NCI-H2227 (cell line): ENCODE results near the gene SRSF9.

Experiments used
- DNase-seq: peaks from one replicate; lab custom pipeline; 2025; ENCODE audit not compliant: unreplicated experiment; lab: John Stamatoyannopoulos, UW

SRSF9 gene

DNA sequence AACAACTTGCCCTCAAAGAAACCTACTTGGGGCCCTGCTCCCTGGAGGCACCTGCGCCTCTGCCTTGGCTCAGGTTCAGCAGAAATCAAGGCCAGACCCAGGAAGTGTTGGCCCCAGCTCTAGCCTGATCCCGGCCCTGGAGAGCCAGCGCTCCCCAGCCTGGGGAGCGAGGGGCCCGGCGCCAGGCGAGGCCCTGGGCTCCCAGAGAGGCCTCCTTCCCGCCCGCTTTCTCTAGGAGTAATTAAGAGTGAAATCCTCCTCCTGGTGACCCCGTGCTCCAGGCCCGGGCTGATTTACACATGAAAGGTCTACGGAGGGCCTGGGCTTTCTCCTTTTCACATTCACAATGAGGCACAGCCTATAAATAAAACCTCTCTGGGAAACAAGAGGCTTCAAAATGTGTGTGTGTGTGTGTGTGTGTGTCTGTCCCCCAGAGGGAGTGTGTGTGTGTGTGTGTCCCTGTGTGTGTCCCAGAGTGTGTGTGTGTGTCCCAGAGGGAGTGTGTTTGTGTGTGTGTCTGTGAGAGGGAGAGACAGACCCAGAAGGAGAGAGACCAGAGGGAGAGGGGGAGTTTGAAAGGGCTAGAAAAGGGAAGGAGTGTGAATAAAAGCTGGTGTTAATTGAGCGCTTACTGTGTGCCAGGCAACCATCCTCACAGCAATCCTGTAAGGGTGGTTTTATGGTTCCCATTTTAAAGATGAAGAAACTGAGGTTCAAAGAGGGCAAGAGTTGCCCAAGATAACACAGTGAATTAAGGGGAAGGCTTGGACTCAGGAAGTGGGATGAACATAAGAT, 55.5 kb downstream of the SRSF9 start:
- peak; percentile 77 for DNase-seq

DNA sequence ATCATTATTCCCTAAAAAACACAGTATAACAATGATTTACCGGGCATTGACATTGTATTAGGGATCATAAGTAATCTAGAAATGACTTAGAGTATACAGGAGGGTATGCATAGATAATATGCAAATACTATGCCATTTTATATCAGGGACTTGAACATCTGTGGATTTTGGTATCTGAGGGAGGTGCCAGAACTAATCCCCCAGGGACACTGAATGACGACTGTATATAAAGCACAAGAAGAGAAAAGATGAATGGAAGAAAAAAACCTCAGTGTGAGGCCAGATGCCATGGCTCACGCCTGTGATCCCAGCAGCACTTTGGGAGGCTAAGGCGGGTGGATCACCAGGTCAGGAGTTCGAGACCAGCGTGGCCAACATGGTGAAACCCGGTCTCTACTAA, 57.1 kb downstream of the SRSF9 start:
- no peak for DNase-seq
